Right lobe of liver (tissue), 6 donors: ENCODE results near the gene UBE2QL1. TPM values are rescaled to one million over a fixed set of nuclear protein-coding genes. Genes with fewer than 3 reads are reported as not detected.

ENCODE experiments used
- ATAC-seq, 4 donors: fragments of 200-7000 bp; cut with Tn5 transposase; one replicate each; pipeline ENCODE4 v1.9.1; 2020; ENCODE audit warnings: mild to moderate bottlenecking in 4 of 4, moderate library complexity in 4 of 4
- DNase-seq, 3 donors: peaks; one replicate each; pipeline ENCODE4 v3.0.0-alpha.2; 2020
- H3K27ac ChIP-seq, 3 donors: fragments of 200-600 bp; one replicate each; pipeline ENCODE4 v1.8.0; 2022
- H3K27me3 ChIP-seq, 2 donors: fragments of 200-600 bp; one replicate each; pipeline ENCODE4 v1.8.0; 2022
- H3K36me3 ChIP-seq, 4 donors: fragments of 200-600 bp; sonication (generic) in 1 of 4; one replicate each; pipeline versions ENCODE4 v1.5.1 to v1.8.0; 2017 to 2022; ENCODE audit warnings: control low read depth in 1 of 4
- H3K4me1 ChIP-seq, 4 donors: fragments of 200-600 bp; sonication (generic) in 1 of 4; one replicate each; pipeline versions ENCODE4 v1.5.1 to v1.8.0; 2017 to 2022; ENCODE audit warnings: control low read depth in 1 of 4
- H3K4me3 ChIP-seq, 3 donors: fragments of 200-600 bp; one replicate each; pipeline ENCODE4 v1.8.0; 2022
- H3K9me3 ChIP-seq, 4 donors: fragments of 200-600 bp; sonication (generic) in 1 of 4; one replicate each; pipeline versions ENCODE4 v1.5.1 to v1.8.0; 2017 to 2022; ENCODE audit warnings: control low read depth in 1 of 4
- POLR2A ChIP-seq: fragments of 450-650 bp; IDR thresholded peaks from one replicate; pipeline ENCODE4 v1.6.1; 2017; ENCODE audit warnings: antibody characterized with exemption, mild to moderate bottlenecking
- WGBS: methylation state at CpG from one replicate; pipeline ENCODE4 v1.1.6; 2018; ENCODE audit warnings: low coverage, low lambda C conversion rate; ENCODE audit not compliant: insufficient coverage; ENCODE audit errors: missing lambda C conversion rate; 5-methylcytosine and 5-hydroxymethylcytosine counted together
- intact Hi-C, 2 donors: fragments of 100-400 bp; cut with DNase I; formaldehyde crosslinking; loops; one replicate each; pipeline versions ENCODE4 v1.11.2 to v1.14.1; 2022
- total RNA-seq, 6 experiments: library from RNA; depleted of rRNA in 2 of 6; stranded (reverse); fragments of >200 nt in 2 of 6; fragmentation: NEBNext Ultra II Directional in 3 of 6; extraction: Animal tissue kit (Norgen Biotek cat#: 25700) in 3 of 6; gene quantifications; one replicate each; pipeline versions ENCODE4 v1.1.0 to v1.2.4, GENCODE V29; 2016 to 2023
- TF ChIP-seq, protein P1 (sequence below), 4 donors: fragments of 200-600 bp in 3 of 4; fragments of 450-650 bp in 1 of 4; IDR thresholded peaks; one replicate each; pipeline versions ENCODE4 v1.5.1 to v1.8.0; 2016 to 2022; ENCODE audit warnings: antibody characterized with exemption in 4 of 4, mild to moderate bottlenecking in 2 of 4
- donor health status: DM: no; HTN: yes; CAD: no.
- donor health status: DM: no; HTN: no; CAD: no.
- donor health status: DM: no; HTN: no; CAD: no.
- donor health status: DM: no; HTN: yes; CAD: no.
- donor health status: DM: no; HTN: yes; CAD: no.

Gene UBE2QL1
- total RNA-seq, 6 experiments from 2014 or later = 0.20 to 0.74 (median 0.54) TPM

DNA sequence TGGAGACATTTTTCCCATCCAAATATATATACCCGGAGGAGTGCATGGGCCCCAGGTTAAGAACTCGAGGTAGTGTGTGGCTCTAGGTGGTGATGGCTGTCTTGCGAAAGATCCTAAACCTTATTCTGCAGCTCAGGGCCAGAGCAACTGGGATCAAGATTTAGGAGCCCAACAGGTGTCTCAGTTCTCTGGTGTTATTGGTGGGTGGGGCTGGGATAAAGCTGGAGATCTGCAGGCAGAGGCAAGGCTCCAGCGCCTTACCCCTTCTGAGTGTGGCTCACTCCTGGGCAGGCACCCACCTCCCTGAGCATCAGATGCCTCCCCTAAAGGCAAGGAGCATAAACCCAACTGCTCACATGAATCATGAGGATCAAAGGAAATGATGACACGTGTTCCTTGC lies 11.2 kb downstream of the UBE2QL1 start:
- H3K4me1 ChIP-seq = no peaks in the 10 kb centered on the region
- no peaks in the 10 kb centered on the region for H3K9me3 ChIP-seq
- no peaks in the 10 kb centered on the region for H3K27me3 ChIP-seq
- no peak for ATAC-seq
- DNase-seq = no peak
- H3K4me3 ChIP-seq = no peak overlapping the region
- WGBS = 72% methylated on average over 5 of the region's 5 CpGs
- TF ChIP-seq POLR2A = no peak
- TF ChIP-seq, protein P1, sequence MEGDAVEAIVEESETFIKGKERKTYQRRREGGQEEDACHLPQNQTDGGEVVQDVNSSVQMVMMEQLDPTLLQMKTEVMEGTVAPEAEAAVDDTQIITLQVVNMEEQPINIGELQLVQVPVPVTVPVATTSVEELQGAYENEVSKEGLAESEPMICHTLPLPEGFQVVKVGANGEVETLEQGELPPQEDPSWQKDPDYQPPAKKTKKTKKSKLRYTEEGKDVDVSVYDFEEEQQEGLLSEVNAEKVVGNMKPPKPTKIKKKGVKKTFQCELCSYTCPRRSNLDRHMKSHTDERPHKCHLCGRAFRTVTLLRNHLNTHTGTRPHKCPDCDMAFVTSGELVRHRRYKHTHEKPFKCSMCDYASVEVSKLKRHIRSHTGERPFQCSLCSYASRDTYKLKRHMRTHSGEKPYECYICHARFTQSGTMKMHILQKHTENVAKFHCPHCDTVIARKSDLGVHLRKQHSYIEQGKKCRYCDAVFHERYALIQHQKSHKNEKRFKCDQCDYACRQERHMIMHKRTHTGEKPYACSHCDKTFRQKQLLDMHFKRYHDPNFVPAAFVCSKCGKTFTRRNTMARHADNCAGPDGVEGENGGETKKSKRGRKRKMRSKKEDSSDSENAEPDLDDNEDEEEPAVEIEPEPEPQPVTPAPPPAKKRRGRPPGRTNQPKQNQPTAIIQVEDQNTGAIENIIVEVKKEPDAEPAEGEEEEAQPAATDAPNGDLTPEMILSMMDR (IDR thresholded peaks at IDR 0.05) = no peak
- H3K36me3 ChIP-seq = no peaks in the 10 kb centered on the region
- no peak overlapping the region for H3K27ac ChIP-seq
- intact Hi-C loops = no loop called here

DNA sequence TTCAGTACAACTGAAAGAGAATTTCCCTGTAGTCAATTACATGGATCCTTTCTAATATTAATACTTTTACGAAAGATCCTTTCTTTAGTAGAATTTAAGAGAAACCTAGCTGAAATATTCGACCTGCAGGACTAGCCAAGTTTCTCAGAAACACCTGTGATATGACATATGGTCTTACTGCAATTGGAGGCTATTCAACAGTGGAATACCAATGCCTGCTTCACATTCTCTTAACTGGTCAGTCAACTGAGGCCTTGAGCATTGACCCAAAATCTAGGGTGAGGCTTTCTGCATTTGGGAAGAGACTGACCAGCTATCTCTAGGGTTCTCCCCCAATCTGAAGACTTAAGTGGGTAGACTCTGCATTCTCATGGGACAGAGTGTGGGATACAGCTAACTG lies 12.3 kb downstream of the UBE2QL1 start:
- H3K27ac ChIP-seq = no peak overlapping the region
- WGBS = 75% methylated on average over 2 of the region's 2 CpGs
- no peak for TF ChIP-seq POLR2A
- TF ChIP-seq, protein P1 (IDR thresholded peaks at IDR 0.05) = no peak
- H3K36me3 ChIP-seq = no peaks in the 10 kb centered on the region
- intact Hi-C loops = no loop called here
- no peak for DNase-seq
- H3K4me3 ChIP-seq = no peak overlapping the region
- no peaks in the 10 kb centered on the region for H3K4me1 ChIP-seq
- H3K9me3 ChIP-seq = no peaks in the 10 kb centered on the region
- no peak for ATAC-seq
- H3K27me3 ChIP-seq = no peaks in the 10 kb centered on the region

DNA sequence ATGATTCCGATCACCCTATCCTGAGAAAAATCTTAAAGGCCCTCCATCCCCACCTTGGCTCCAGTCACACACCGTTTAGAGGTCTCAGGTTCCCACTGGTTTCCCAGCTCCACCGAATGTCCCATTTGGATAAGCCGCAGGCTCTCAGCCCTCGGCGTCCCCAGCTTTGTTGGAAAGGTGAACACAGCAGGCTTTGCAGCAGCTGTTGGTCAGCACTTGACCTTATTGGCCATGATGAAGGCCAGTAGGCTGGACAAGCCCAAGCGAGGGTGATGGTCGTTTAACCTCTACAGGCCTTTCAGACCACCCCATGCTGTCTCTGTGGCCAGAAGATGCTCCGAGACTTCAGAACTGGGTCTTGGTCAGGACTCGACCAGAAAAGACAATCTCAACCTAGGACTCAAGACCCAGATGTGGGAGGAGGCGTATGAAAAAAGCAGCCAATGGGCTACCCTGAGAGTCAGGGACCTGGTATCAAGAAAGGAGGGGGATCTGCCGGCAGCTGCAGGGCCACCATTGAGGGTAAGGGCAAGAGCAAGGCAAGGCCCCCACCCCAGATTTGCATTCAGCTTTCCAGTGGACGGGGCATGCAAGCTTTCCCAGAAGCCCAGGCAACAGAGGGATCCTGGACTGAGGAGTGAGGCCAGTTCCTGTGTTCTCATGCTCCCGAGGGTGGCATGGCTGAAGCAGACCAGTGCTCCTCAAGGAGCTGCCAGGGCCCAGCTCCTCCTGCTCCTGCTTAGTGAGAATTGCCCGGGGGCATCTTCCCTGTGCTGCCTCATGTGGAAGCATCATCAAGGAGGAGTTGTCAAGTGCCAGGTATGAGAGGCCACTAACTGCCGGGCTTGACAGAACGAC lies 13.4 kb downstream of the UBE2QL1 start:
- no peaks in the 10 kb centered on the region for H3K4me1 ChIP-seq
- H3K9me3 ChIP-seq = no peaks in the 10 kb centered on the region
- H3K36me3 ChIP-seq = no peaks in the 10 kb centered on the region
- intact Hi-C loops = no loop called here
- TF ChIP-seq, protein P1 (IDR thresholded peaks at IDR 0.05) = no peak
- TF ChIP-seq POLR2A = no peak
- no peak overlapping the region for H3K4me3 ChIP-seq
- ATAC-seq (no peak), DNase-seq (peak in 1 of 3 donors; percentile 22)
- WGBS = 87% methylated on average over 13 of the region's 17 CpGs
- H3K27me3 ChIP-seq = no peaks in the 10 kb centered on the region
- H3K27ac ChIP-seq = no peak overlapping the region

DNA sequence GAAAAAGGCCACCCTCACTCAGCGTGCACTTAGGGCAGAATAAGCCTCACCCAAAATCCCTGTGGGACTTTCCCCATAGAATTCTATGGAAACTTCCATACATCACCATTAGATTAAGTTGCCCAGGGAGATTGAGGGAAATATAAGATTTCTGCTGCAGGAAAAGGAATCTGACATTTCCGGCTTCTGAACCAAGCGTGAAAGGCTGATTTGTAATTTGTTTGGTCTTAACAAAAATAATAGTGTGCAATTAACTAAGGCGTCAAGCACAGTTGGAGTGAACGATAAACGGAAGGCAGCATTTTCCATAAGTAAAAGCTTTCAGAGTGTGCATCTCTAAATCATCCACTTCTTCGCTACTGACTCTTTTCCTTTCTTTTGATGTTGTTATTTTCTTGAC lies 14.0 kb downstream of the UBE2QL1 start:
- H3K27ac ChIP-seq = no peak overlapping the region
- no peaks in the 10 kb centered on the region for H3K36me3 ChIP-seq
- TF ChIP-seq POLR2A = no peak
- TF ChIP-seq, protein P1 (IDR thresholded peaks at IDR 0.05) = no peak
- no peaks in the 10 kb centered on the region for H3K27me3 ChIP-seq
- intact Hi-C loops = no loop called here
- no peak for DNase-seq
- 91% methylated on average over 7 of the region's 7 CpGs for WGBS
- no peak for ATAC-seq
- no peaks in the 10 kb centered on the region for H3K9me3 ChIP-seq
- H3K4me1 ChIP-seq = no peaks in the 10 kb centered on the region
- H3K4me3 ChIP-seq = no peak overlapping the region
